Measurements from ENCODE around the gene GAS2L1. TPM values are rescaled to one million over a fixed set of nuclear protein-coding genes. Genes with fewer than 3 reads are reported as not detected.

Gene GAS2L1
- polyA plus RNA-seq, 1 donor from 2014 or later = 0.77 TPM

- H3K4me2 ChIP-seq (ENCODE audit: low read length) = no peak overlapping the region
- H3K79me2 ChIP-seq (replicated peaks; ENCODE audit: insufficient read depth, low read length) = no peaks in the 10 kb centered on the region
- TF ChIP-seq RAD21 (conservative IDR thresholded peaks at IDR 0.05) = no peak
- TF ChIP-seq TAF1 (IDR thresholded peaks at IDR 0.05; ENCODE audit: low read depth) = no peak
- no peak for TF ChIP-seq SMC3 (conservative IDR thresholded peaks at IDR 0.05; ENCODE audit: poor library complexity)
- TF ChIP-seq REST (IDR thresholded peaks at IDR 0.05; ENCODE audit: borderline replicate concordance) = no peak
- TF ChIP-seq MXI1 (conservative IDR thresholded peaks at IDR 0.05; ENCODE audit: poor library complexity, severe bottlenecking) = no peak
- no peak for TF ChIP-seq EZH2 (IDR thresholded peaks at IDR 0.05; ENCODE audit: borderline replicate concordance, insufficient read depth, low read length, poor library complexity, severe bottlenecking)
- no peak for TF ChIP-seq POLR2AphosphoS5 (IDR thresholded peaks at IDR 0.05)
- no peak for TF ChIP-seq EP300 (conservative IDR thresholded peaks at IDR 0.05; ENCODE audit: poor library complexity, severe bottlenecking)
- TF ChIP-seq CTCF (IDR thresholded peaks at IDR 0.05; ENCODE audit: poor library complexity, severe bottlenecking) = no peak
- no peaks in the 10 kb centered on the region for H3K9me3 ChIP-seq (ENCODE audit: low read length)
- no peaks in the 10 kb centered on the region for H3K36me3 ChIP-seq (ENCODE audit: insufficient read depth, low read length)
- no peaks in the 10 kb centered on the region for H3K9me2 ChIP-seq (ENCODE audit: insufficient read depth, low read length)
- H3K4me3 ChIP-seq (ENCODE audit: low read length) = no peak overlapping the region
- H3K27me3 ChIP-seq (ENCODE audit: insufficient read depth, low read depth, low read length) = no peaks in the 10 kb centered on the region
- H4K20me1 ChIP-seq (ENCODE audit: insufficient read depth) = no peaks in the 10 kb centered on the region
- H3F3A ChIP-seq (ENCODE audit: insufficient read depth, low read length, poor library complexity, severe bottlenecking) = no peaks in the 10 kb centered on the region
- H3K27ac ChIP-seq (ENCODE audit: low read length) = no peak overlapping the region
- H2AFZ ChIP-seq (ENCODE audit: low read depth, low read length) = no peak overlapping the region
- no peak overlapping the region for H3K9ac ChIP-seq (ENCODE audit: low read length)
These were observed 34.8 kb downstream of the GAS2L1 start for GRCh38 chr22:29341056-29341848.

DNA sequence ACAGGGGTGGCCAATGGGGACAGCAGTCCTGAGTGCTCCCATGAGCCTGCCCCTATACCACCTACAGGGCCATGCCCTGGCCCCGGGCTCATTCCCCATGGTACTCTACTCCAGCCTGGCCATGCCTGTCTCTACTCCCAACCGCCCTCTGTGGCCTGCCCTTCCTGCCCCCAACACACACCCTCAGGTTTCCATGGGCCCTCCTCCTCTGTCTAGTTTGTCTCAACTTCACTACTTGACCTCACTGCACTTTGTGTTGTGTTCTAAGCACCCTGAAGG, 35.3 kb downstream of the GAS2L1 start:
- no peaks in the 10 kb centered on the region for H3K27me3 ChIP-seq (ENCODE audit: insufficient read depth, low read depth, low read length)
- no peaks in the 10 kb centered on the region for H3F3A ChIP-seq (ENCODE audit: insufficient read depth, low read length, poor library complexity, severe bottlenecking)
- H2AFZ ChIP-seq (ENCODE audit: low read depth, low read length) = no peak overlapping the region
- H3K9me3 ChIP-seq (ENCODE audit: low read length) = no peaks in the 10 kb centered on the region
- H3K9me2 ChIP-seq (ENCODE audit: insufficient read depth, low read length) = no peaks in the 10 kb centered on the region
- H4K20me1 ChIP-seq (ENCODE audit: insufficient read depth) = no peaks in the 10 kb centered on the region
- H3K4me2 ChIP-seq (ENCODE audit: low read length) = no peak overlapping the region
- TF ChIP-seq EZH2 (IDR thresholded peaks at IDR 0.05; ENCODE audit: borderline replicate concordance, insufficient read depth, low read length, poor library complexity, severe bottlenecking) (no peak), TAF1 (IDR thresholded peaks at IDR 0.05; ENCODE audit: low read depth) (no peak), REST (IDR thresholded peaks at IDR 0.05; ENCODE audit: borderline replicate concordance) (no peak), POLR2AphosphoS5 (IDR thresholded peaks at IDR 0.05) (no peak), EP300 (conservative IDR thresholded peaks at IDR 0.05; ENCODE audit: poor library complexity, severe bottlenecking) (no peak), SMC3 (conservative IDR thresholded peaks at IDR 0.05; ENCODE audit: poor library complexity) (no peak), CTCF (IDR thresholded peaks at IDR 0.05; ENCODE audit: poor library complexity, severe bottlenecking) (no peak), RAD21 (conservative IDR thresholded peaks at IDR 0.05) (no peak), MXI1 (conservative IDR thresholded peaks at IDR 0.05; ENCODE audit: poor library complexity, severe bottlenecking) (no peak)
- H3K9ac ChIP-seq (ENCODE audit: low read length) = no peak overlapping the region
- no peak overlapping the region for H3K27ac ChIP-seq (ENCODE audit: low read length)
- no peak overlapping the region for H3K4me3 ChIP-seq (ENCODE audit: low read length)
- no peaks in the 10 kb centered on the region for H3K36me3 ChIP-seq (ENCODE audit: insufficient read depth, low read length)
- no peaks in the 10 kb centered on the region for H3K79me2 ChIP-seq (replicated peaks; ENCODE audit: insufficient read depth, low read length)
